SKM-1 treated with dmso at 0.1 percent for 144 hours (cell line): ENCODE results near the gene CSNK2A1.
"Not testable (repeated sequence)": the region's sequence is repeated elsewhere in the genome, so short reads cannot be mapped to it uniquely, and the experiment has no call there.

Experiments
- DNase-seq: peaks from one replicate; lab custom pipeline; 2025; ENCODE audit not compliant: unreplicated experiment; lab: John Stamatoyannopoulos, UW

The CSNK2A1 gene

GRCh38 chr20:492159-492558 is 51.4 kb downstream of the CSNK2A1 start:
- DNase-seq = no peak

GRCh38 chr20:487655-488054 is 55.9 kb downstream of the CSNK2A1 start:
- no peak for DNase-seq

GRCh38 chr20:483815-484644 is 59.6 kb downstream of the CSNK2A1 start:
- DNase-seq = no peak

- DNase-seq = no peak
Measured at GRCh38 chr20:481167-481566, 62.4 kb downstream of the CSNK2A1 start.

- no peak for DNase-seq
Measured at GRCh38 chr20:480044-480443, 63.5 kb downstream of the CSNK2A1 start.

- DNase-seq = no peak
Measured at GRCh38 chr20:479487-479886, 64.1 kb downstream of the CSNK2A1 start.

GRCh38 chr20:478949-479429 is 64.6 kb downstream of the CSNK2A1 start:
- no peak for DNase-seq

GRCh38 chr20:478010-478948 is 65.3 kb downstream of the CSNK2A1 start:
- DNase-seq = no peak

GRCh38 chr20:476561-477249 is 66.9 kb downstream of the CSNK2A1 start:
- DNase-seq = not testable (repeated sequence)

- no peak for DNase-seq
Measured at GRCh38 chr20:475463-476357, 67.9 kb downstream of the CSNK2A1 start.

GRCh38 chr20:474581-474980 is 69.0 kb downstream of the CSNK2A1 start:
- no peak for DNase-seq

GRCh38 chr20:472889-473292 is 70.7 kb downstream of the CSNK2A1 start:
- DNase-seq = no peak

- no peak for DNase-seq
Measured at GRCh38 chr20:472137-472846, 71.3 kb downstream of the CSNK2A1 start.

GRCh38 chr20:469746-470490 is 73.7 kb downstream of the CSNK2A1 start:
- no peak for DNase-seq

- no peak for DNase-seq
Measured at GRCh38 chr20:467755-468154, 75.8 kb downstream of the CSNK2A1 start.

- DNase-seq = peak; percentile 46
Measured at GRCh38 chr20:462199-462991, 81.2 kb downstream of the CSNK2A1 start, which contains the start of gene TBC1D20. TBC1D20 (minus strand) TSS chr20:462533; CDS start chr20:462405, 128 bp downstream.

GRCh38 chr20:461254-462198 is 82.1 kb downstream of the CSNK2A1 start:
- no peak for DNase-seq
